Mucosa of stomach (tissue), 1 donor: ENCODE measurements around the gene SAV1.

Experiments
- H3K27me3 ChIP-seq: one replicate; pipeline ENCODE4 v1.7.0; 2013; ENCODE audit warnings: mild to moderate bottlenecking, low read length; ENCODE audit not compliant: control insufficient read depth, insufficient read depth
- H3K36me3 ChIP-seq: one replicate; pipeline ENCODE4 v1.7.0; 2013; ENCODE audit warnings: low read length; ENCODE audit not compliant: control insufficient read depth, insufficient read depth
- H3K4me1 ChIP-seq: one replicate; pipeline ENCODE4 v1.7.0; 2013; ENCODE audit warnings: mild to moderate bottlenecking, low read length; ENCODE audit not compliant: control insufficient read depth, insufficient read depth
- H3K4me3 ChIP-seq: one replicate; pipeline ENCODE4 v1.7.0; 2013; ENCODE audit warnings: low read length
- H3K9ac ChIP-seq: one replicate; pipeline ENCODE4 v1.7.0; 2013; ENCODE audit warnings: mild to moderate bottlenecking, low read length, moderate library complexity
- H3K9me3 ChIP-seq: one replicate; pipeline ENCODE4 v1.7.0; 2013; ENCODE audit warnings: mild to moderate bottlenecking, low read length, moderate library complexity; ENCODE audit not compliant: control insufficient read depth
- donor health status: Pancreatic carcinoma.

Gene SAV1

DNA sequence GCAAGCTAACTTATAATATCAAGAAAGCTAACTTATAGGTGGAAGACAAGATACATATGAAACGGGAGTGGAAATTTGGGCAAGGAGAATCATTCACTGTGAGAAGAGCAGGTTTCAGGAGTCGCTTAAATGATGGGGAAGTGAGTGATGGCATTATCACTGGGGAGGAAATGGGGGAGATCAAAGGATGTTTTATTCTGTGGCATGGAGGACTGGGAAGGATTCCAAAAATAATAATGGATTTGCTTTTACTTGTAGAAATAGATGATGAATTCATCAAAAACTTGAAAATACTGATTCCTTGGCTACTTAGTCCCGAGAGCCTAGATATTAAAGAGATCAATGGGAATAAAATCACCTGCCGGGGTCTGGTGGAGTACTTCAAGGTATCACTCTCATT lies 47.8 kb downstream of the SAV1 start:
- Histone ChIP-seq H3K9ac (no peak overlapping the region), H3K4me3 (no peak overlapping the region), H3K4me1 (no peaks in the 10 kb centered on the region), H3K36me3 (no peaks in the 10 kb centered on the region), H3K27me3 (no peaks in the 10 kb centered on the region), H3K9me3 (no peaks in the 10 kb centered on the region)

DNA sequence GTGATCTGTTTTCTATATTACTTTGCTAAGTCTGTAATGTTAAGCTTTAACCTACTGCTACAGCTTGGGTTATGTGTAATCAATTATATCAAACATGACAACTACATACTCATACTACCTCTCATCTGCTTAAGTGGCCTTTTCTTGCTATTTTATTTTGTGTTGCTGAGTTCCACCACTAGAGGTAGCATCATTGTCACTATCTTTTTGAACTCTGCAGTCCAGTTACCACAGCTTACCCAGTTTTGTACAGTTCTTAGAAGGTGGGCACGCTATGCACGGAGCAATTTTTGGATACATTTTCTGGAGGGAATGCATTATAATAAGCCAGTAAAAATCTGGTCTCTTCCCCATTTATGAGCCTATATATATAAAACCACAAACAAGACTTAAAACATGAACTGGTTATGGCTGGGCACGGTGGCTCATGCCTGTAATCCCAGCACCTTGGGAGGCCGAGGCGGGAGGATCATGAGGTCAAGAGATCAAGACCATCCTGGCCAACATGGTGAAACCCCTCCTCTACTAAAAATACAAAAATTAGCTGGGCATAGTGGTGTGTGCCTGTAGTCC lies 48.5 kb downstream of the SAV1 start:
- H3K9me3 ChIP-seq, result no peaks in the 10 kb centered on the region
- H3K9ac ChIP-seq, result no peak overlapping the region
- H3K4me1 ChIP-seq, result no peaks in the 10 kb centered on the region
- no peak overlapping the region for H3K4me3 ChIP-seq
- no peaks in the 10 kb centered on the region for H3K27me3 ChIP-seq
- no peaks in the 10 kb centered on the region for H3K36me3 ChIP-seq

DNA sequence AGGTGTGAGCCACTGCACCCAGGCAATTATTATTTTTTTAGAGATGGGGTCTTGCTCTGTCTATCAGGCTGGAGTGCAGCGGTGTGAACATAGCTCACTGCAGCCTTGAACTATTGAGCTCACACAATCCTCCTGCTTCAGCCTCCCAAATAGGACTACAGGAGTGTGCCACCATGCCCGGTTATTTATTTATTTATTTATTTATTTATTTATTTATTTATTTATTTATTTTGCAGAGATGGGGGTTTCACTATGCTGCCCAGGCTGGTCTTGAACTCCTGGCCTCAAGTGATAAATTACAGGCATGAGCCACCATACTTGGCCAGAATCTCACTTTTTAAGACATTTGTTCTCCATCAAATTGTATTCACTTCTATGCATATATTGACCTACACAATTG lies 51.8 kb downstream of the SAV1 start:
- Histone ChIP-seq H3K36me3 (no peaks in the 10 kb centered on the region), H3K9ac (no peak overlapping the region), H3K4me1 (no peaks in the 10 kb centered on the region), H3K4me3 (no peak overlapping the region), H3K27me3 (no peaks in the 10 kb centered on the region), H3K9me3 (no peaks in the 10 kb centered on the region)

DNA sequence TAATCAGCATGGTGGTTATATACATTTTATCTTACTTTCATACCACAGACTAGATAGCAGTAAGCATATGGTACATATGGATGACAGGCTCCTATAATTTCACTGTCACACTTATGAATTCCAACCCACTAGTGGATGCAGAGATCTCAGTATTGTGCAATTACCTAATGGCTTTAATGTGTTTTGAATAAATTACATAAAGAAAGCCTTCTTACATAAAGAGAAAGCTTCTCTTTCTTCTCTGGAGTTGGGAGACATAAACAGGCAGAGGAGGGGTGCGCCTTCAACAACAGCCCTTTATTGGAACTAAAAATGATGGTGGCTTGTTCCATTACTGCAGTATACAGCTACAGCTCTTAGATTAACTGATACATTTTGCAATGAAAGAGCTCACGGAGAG lies 52.6 kb downstream of the SAV1 start:
- H3K27me3 ChIP-seq, result no peaks in the 10 kb centered on the region
- H3K4me3 ChIP-seq, result no peak overlapping the region
- no peaks in the 10 kb centered on the region for H3K9me3 ChIP-seq
- H3K9ac ChIP-seq, result no peak overlapping the region
- H3K36me3 ChIP-seq, result no peaks in the 10 kb centered on the region
- H3K4me1 ChIP-seq, result no peaks in the 10 kb centered on the region

DNA sequence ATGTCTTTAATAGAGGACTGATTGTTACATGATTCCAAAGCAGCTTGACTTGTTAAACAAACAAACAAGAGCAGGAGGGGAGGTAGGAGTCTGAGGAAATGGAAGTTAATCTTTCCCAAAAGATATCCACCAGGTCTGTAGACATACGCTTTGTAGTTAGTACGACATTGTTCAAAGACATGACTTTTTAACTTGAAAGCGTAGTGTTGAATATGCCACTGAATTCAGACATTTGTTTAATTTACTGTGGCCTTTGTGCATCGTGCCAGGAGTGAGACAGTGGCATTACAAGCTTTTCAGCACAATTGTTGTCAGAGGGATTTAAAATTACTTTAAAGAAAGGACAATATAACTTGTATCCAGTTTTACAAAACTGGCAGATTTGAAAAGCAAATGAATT lies 53.0 kb downstream of the SAV1 start:
- no peaks in the 10 kb centered on the region for H3K36me3 ChIP-seq
- no peaks in the 10 kb centered on the region for H3K4me1 ChIP-seq
- H3K9me3 ChIP-seq, result no peaks in the 10 kb centered on the region
- H3K9ac ChIP-seq, result no peak overlapping the region
- H3K27me3 ChIP-seq, result no peaks in the 10 kb centered on the region
- H3K4me3 ChIP-seq, result no peak overlapping the region

- Histone ChIP-seq H3K27me3 (no peaks in the 10 kb centered on the region), H3K4me1 (no peaks in the 10 kb centered on the region), H3K36me3 (no peaks in the 10 kb centered on the region), H3K9me3 (no peaks in the 10 kb centered on the region), H3K9ac (no peak overlapping the region), H3K4me3 (no peak overlapping the region)
These were observed 55.3 kb downstream of the SAV1 start for GRCh38 chr14:50612806-50613205.

DNA sequence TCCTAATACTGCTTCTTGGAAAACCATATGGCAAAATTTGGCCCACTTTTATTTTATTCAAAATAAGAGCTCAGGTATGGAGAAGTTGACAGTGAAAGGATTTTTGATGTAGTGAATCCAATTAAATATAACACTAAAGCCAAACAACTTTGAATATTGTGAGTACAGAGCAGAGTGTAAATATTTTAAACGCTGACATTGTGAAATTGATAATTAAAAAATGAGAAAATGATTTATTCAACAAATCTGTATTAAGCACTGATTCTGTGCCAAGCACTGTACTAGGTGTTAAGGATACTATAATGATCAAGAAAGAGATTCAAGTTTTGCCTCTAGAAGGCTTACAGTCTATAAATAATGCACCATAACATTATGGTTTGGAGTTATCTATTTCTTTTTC lies 57.6 kb downstream of the SAV1 start:
- no peaks in the 10 kb centered on the region for H3K9me3 ChIP-seq
- H3K4me1 ChIP-seq, result no peaks in the 10 kb centered on the region
- no peak overlapping the region for H3K4me3 ChIP-seq
- no peaks in the 10 kb centered on the region for H3K27me3 ChIP-seq
- no peak overlapping the region for H3K9ac ChIP-seq
- H3K36me3 ChIP-seq, result no peaks in the 10 kb centered on the region

GRCh38 chr14:50608302-50608851 lies 59.7 kb downstream of the SAV1 start:
- Histone ChIP-seq H3K9me3 (no peaks in the 10 kb centered on the region), H3K36me3 (no peaks in the 10 kb centered on the region), H3K27me3 (no peaks in the 10 kb centered on the region), H3K4me3 (no peak overlapping the region), H3K9ac (no peak overlapping the region), H3K4me1 (no peaks in the 10 kb centered on the region)

GRCh38 chr14:50607761-50608160 lies 60.3 kb downstream of the SAV1 start:
- no peaks in the 10 kb centered on the region for H3K27me3 ChIP-seq
- H3K4me1 ChIP-seq, result no peaks in the 10 kb centered on the region
- no peaks in the 10 kb centered on the region for H3K9me3 ChIP-seq
- no peak overlapping the region for H3K9ac ChIP-seq
- no peak overlapping the region for H3K4me3 ChIP-seq
- H3K36me3 ChIP-seq, result no peaks in the 10 kb centered on the region

DNA sequence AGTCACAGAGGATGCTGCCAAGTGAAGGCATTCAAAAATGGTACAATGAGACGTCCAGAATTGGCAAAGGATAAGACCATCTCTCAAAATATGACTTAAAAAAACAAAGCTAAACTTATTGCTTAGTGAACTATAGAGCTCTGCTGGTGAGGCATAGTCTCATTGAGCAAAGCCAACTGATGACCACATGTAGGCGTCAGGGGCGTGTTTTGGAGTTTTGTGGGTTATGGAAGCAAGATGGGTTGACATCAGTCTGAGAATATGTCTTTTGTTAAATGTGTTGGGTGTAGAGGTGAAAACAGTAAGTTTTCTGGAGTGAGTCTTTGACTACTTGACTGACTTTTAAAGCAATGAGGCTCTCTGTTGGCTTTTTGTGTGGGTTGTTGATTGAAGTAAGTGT lies 60.9 kb downstream of the SAV1 start:
- H3K9me3 ChIP-seq, result no peaks in the 10 kb centered on the region
- H3K4me1 ChIP-seq, result no peaks in the 10 kb centered on the region
- H3K36me3 ChIP-seq, result no peaks in the 10 kb centered on the region
- H3K27me3 ChIP-seq, result no peaks in the 10 kb centered on the region
- H3K4me3 ChIP-seq, result no peak overlapping the region
- H3K9ac ChIP-seq, result no peak overlapping the region

DNA sequence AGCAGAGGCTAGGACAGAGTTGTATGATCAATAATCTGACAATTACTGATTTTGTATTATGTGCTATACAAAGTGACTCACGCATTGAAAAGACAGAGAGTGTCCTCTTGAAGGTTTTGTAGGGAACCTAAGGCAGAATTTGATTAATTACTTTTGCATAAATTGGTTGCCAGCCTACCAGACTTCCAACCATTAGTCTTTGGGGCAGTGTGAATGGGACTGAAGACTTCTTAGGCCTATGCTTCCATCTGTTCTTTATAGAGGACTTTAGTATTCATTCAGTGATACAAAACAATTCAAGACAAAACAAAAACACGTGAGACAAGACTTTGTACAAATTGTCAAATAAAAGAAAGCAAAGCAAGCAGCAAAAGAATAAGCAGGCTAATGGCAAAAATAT lies 61.6 kb downstream of the SAV1 start:
- no peaks in the 10 kb centered on the region for H3K27me3 ChIP-seq
- H3K9ac ChIP-seq, result no peak overlapping the region
- no peaks in the 10 kb centered on the region for H3K36me3 ChIP-seq
- no peaks in the 10 kb centered on the region for H3K9me3 ChIP-seq
- no peak overlapping the region for H3K4me3 ChIP-seq
- H3K4me1 ChIP-seq, result no peaks in the 10 kb centered on the region

DNA sequence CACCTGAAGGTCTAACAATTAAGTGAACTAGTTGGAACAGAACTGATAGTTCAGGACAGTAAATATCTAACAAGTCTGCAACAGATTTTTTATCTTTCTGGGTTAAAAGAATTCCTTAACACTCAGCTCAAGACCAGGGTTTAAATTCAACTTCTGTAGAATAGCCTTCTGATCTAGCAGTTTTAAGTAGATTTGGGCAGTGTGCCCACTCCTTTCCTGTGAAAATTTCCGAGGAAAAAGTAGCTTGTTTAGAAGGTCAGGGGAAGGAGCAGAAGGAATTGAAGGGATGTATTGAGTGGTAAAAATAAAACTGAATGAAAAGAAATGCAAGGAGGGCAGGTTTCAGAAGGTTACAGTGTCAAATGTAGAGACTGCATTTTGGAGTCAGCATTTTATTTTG lies 62.3 kb downstream of the SAV1 start:
- no peaks in the 10 kb centered on the region for H3K9me3 ChIP-seq
- H3K4me3 ChIP-seq, result no peak overlapping the region
- H3K27me3 ChIP-seq, result no peaks in the 10 kb centered on the region
- no peaks in the 10 kb centered on the region for H3K4me1 ChIP-seq
- no peaks in the 10 kb centered on the region for H3K36me3 ChIP-seq
- no peak overlapping the region for H3K9ac ChIP-seq

DNA sequence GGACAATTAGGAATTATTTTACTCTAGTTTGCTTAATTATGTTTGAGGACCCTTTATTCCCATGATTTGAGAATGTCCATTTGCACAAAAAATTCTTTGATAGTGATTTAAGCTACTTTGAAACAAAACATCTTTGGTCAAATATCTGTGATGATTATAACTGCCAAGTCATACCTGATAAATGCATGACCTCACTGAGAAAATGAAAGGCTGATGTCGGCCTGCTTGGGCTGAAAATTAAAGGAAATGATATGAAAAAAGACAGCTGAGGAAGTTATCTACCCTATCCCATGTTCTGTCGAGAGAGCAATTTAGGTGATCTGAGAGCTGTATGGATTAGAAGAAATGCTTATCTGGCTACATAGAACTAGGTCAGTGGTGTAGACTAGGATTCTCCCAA lies 64.5 kb downstream of the SAV1 start:
- Histone ChIP-seq H3K9me3 (no peaks in the 10 kb centered on the region), H3K27me3 (no peaks in the 10 kb centered on the region), H3K4me3 (no peak overlapping the region), H3K36me3 (no peaks in the 10 kb centered on the region), H3K4me1 (no peaks in the 10 kb centered on the region), H3K9ac (no peak overlapping the region)
